Measurements from ENCODE around the gene NGEF.

GRCh38 chr2:233005096-233005495 lies 8.0 kb downstream of the NGEF start:
- TF ChIP-seq CTCF (IDR thresholded peaks at IDR 0.05) (no peak), POLR2AphosphoS5 (IDR thresholded peaks at IDR 0.05; ENCODE audit: low read depth, low read length) (no peak), EP300 (IDR thresholded peaks at IDR 0.05; ENCODE audit: borderline replicate concordance in 1 of 2, low read depth in 1 of 2, low read length in 1 of 2) (no peak), USF1 (IDR thresholded peaks at IDR 0.05; ENCODE audit: borderline replicate concordance, low read depth) (no peak), TEAD4 (IDR thresholded peaks at IDR 0.05; ENCODE audit: borderline replicate concordance, insufficient read depth) (no peak), MXI1 (IDR thresholded peaks at IDR 0.05; ENCODE audit: low read depth, low read length) (no peak), GABPA (IDR thresholded peaks at IDR 0.05; ENCODE audit: low read depth) (no peak), IRF3 (IDR thresholded peaks at IDR 0.05; ENCODE audit: low read depth, low read length) (no peak)
- TF ChIP-seq, protein P1, sequence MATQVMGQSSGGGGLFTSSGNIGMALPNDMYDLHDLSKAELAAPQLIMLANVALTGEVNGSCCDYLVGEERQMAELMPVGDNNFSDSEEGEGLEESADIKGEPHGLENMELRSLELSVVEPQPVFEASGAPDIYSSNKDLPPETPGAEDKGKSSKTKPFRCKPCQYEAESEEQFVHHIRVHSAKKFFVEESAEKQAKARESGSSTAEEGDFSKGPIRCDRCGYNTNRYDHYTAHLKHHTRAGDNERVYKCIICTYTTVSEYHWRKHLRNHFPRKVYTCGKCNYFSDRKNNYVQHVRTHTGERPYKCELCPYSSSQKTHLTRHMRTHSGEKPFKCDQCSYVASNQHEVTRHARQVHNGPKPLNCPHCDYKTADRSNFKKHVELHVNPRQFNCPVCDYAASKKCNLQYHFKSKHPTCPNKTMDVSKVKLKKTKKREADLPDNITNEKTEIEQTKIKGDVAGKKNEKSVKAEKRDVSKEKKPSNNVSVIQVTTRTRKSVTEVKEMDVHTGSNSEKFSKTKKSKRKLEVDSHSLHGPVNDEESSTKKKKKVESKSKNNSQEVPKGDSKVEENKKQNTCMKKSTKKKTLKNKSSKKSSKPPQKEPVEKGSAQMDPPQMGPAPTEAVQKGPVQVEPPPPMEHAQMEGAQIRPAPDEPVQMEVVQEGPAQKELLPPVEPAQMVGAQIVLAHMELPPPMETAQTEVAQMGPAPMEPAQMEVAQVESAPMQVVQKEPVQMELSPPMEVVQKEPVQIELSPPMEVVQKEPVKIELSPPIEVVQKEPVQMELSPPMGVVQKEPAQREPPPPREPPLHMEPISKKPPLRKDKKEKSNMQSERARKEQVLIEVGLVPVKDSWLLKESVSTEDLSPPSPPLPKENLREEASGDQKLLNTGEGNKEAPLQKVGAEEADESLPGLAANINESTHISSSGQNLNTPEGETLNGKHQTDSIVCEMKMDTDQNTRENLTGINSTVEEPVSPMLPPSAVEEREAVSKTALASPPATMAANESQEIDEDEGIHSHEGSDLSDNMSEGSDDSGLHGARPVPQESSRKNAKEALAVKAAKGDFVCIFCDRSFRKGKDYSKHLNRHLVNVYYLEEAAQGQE (IDR thresholded peaks at IDR 0.05; ENCODE audit: low read depth, low read length) = no peak
